Ramos (cell line): ENCODE measurements around the gene CSGALNACT2.
"Not testable (repeated sequence)": the region's sequence is repeated elsewhere in the genome, so short reads cannot be mapped to it uniquely, and the experiment has no call there.

ENCODE experiments used
- in situ Hi-C: fragments of 300-500 bp; cut with MboI; formaldehyde crosslinking; loops from one replicate; pipeline ENCODE4 v1.14.3; 2022; ENCODE audit warnings: low sequenced_read_pairs; ENCODE audit not compliant: unreplicated experiment

CSGALNACT2 gene

GRCh38 chr10:43138021-43138756 is at the start of gene CSGALNACT2:
Gene CSGALNACT2 (plus strand): TSS chr10:43138445. CDS start chr10:43155150, 16,705 bp downstream.
- in situ Hi-C loops = no loop called here

- in situ Hi-C loops = no loop called here
Measured at GRCh38 chr10:43089519-43089918, 48.7 kb upstream of the CSGALNACT2 start.

- in situ Hi-C loops = no loop called here
Measured at GRCh38 chr10:43090188-43090587, 48.1 kb upstream of the CSGALNACT2 start.

DNA sequence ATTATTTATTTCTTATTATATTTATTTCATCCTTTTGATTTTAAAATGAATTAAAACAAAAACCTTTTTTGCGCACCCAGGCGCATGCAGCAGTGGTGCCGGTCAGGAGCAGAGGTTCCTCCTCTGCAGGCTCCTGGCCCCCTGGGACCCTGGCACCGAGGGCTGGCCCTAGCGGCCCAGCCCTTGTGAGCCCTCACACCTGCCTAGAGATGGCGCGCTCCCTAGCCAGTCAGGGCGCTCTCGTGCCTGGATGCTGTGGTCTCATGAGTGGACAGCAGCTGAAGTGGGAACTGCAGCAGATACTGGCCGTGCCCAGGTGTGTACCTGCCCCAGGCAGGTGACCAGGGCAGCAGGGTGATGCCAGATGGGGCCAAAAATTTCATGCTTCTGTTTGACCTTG is 47.6 kb upstream of the CSGALNACT2 start:
- in situ Hi-C loops = no loop called here

GRCh38 chr10:43091846-43092245 is 46.4 kb upstream of the CSGALNACT2 start:
- in situ Hi-C loops = no loop called here

DNA sequence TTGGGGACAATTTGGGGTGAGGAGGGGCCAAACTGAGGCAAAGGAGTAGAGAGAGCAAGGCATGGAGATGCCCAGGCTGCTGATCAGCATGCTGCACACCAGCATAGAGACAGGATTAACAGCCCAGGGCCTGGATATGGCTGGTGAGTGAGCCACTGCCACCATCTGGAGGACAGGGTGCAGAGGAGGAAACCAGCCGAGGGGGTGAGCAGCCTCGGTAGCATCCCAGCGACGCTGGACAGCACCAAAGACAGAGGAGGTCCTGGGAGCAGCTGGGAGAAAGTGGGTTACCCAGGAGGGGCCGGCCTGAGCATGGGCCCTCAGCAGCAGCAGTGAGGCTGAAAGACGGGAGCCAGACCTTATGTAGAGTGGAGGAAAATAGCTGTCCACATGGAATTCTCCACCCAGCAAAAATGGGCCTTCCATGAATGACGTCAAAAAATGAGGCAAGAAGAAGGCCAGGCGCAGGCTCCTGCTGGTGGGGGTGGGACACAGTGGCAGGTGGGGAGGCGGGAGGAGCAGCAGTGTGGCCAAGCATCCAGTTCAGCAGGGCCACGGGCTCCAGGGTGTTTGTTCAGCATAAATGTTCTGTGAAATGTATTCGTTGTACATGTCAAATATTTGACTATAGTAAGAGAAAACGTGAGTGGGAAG is 44.7 kb upstream of the CSGALNACT2 start:
- in situ Hi-C loops = no loop called here

DNA sequence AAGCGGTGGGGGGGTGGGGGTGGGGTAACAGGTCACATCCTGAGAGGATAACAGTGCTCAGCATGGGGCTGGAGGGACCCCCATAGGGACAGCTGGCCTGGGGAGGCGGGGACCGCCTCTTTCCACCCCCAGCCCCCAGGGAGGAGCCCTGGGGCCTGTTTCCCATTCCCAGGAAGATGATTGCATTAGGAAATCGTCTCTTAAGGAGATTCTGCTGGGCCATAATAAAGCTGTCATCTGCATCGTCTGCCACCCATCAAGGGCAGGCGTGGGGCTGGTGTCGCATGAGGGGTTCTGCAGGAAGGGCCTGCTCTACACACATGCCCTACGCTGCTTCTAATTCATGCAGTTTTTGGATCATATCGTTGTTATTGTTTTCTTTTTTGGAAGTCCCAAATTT is 44.2 kb upstream of the CSGALNACT2 start:
- in situ Hi-C loops = no loop called here

DNA sequence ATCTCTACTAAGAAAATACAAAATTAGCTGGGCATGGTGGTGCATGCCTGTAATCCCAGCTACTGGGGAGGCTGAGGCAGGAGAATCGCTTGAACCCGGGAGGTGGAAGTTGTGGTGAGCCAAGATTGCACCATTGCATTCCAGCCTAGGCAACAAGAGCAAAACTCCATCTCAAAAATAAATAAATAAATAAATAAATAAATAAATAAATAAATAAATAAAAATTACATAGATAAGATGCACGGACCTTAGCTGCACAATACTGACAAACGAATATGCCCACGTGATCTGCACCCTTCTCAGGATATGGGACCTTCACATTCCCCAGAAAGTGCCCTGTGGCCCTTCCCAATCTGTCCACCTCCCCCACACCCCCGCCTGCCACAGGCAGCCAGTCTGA is 38.9 kb upstream of the CSGALNACT2 start:
- in situ Hi-C loops = not testable (repeated sequence)

- in situ Hi-C loops = no loop called here
Measured at GRCh38 chr10:43099928-43100327, 38.3 kb upstream of the CSGALNACT2 start.

DNA sequence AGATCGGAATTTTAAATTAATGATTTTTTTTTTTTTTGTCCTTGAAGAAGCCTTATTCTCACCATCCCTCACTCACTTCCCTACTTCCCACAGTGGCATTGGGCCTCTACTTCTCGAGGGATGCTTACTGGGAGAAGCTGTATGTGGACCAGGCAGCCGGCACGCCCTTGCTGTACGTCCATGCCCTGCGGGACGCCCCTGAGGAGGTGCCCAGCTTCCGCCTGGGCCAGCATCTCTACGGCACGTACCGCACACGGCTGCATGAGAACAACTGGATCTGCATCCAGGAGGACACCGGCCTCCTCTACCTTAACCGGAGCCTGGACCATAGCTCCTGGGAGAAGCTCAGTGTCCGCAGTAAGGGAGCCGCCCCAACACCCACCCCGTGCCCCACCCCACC is 37.9 kb upstream of the CSGALNACT2 start:
- in situ Hi-C loops = no loop called here

GRCh38 chr10:43102063-43102828 is 36.0 kb upstream of the CSGALNACT2 start:
- in situ Hi-C loops = no loop called here

- in situ Hi-C loops = no loop called here
Measured at GRCh38 chr10:43105102-43105955, 32.9 kb upstream of the CSGALNACT2 start.

GRCh38 chr10:43105956-43106229 is 32.4 kb upstream of the CSGALNACT2 start:
- in situ Hi-C loops = no loop called here

- in situ Hi-C loops = no loop called here
Measured at GRCh38 chr10:43106256-43107091, 31.8 kb upstream of the CSGALNACT2 start.

- in situ Hi-C loops = no loop called here
Measured at GRCh38 chr10:43108951-43109350, 29.3 kb upstream of the CSGALNACT2 start.

- in situ Hi-C loops = no loop called here
Measured at GRCh38 chr10:43109671-43110249, 28.5 kb upstream of the CSGALNACT2 start.

DNA sequence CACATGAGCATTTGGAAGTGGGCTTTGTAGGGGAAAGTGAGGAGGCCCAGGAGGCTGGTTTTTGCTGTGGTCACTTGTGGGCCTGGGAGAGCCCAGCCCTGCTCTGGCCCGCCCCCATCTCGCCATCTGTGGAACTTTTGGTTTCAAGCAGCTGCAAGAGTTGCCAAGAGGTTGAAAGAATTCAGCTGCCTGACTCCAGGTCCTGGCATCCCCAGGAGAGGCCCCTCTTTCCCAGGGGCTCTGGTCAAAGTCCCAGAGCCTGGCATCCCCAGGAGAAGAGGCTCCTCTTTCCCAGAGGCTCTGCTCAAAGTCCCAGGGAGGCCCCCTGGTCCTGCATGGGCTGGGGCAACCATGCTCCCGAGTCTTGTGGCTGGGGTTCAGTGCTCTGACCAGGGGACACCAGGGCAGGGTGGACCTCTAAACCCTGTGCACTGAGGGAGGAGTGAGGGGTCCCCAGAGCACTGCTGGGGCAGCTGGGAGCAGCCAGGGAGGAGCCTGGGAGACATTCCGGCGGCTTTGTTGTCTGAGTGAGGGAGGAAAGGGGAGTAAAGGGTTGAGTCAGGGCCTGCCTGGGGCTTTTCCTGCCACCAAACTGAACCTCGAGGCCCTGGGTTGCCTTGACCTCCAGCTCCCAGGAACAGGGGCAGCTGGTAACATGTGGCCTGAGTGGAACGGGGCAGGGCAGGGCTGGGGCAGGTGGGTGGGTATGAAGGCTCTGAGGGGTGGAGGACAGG is 27.7 kb upstream of the CSGALNACT2 start:
- in situ Hi-C loops = no loop called here

DNA sequence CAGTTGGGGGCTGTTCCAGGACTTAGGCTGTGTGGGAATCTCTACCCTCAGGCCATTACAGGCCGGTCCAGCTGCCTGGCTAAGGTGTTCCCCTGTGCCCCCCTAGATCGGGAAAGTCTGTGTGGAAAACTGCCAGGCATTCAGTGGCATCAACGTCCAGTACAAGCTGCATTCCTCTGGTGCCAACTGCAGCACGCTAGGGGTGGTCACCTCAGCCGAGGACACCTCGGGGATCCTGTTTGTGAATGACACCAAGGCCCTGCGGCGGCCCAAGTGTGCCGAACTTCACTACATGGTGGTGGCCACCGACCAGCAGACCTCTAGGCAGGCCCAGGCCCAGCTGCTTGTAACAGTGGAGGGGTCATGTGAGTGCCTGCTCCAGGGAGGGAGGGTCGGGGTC is 27.1 kb upstream of the CSGALNACT2 start:
- in situ Hi-C loops = no loop called here
